GM06990 (cell line): ENCODE measurements around the gene BEND5.
A peak's percentile ranks its signal among the peaks of the same experiment; 100 is the strongest.

ENCODE experiments used
- DNase-seq: peaks from one replicate; pipeline ENCODE4 v3.0.0-alpha.2; 2011; ENCODE audit not compliant: insufficient read length; ENCODE audit errors: extremely low read depth
- H3K27me3 ChIP-seq: replicated peaks from 2 replicates; pipeline ENCODE4 v1.6.0; 2011; ENCODE audit warnings: low read length; ENCODE audit not compliant: control insufficient read depth, insufficient read depth
- H3K36me3 ChIP-seq: 2 replicates; pipeline ENCODE4 v1.5.1; 2011; ENCODE audit warnings: low read length; ENCODE audit not compliant: control insufficient read depth, insufficient read depth
- H3K4me3 ChIP-seq: replicated peaks from 2 replicates; pipeline ENCODE4 v1.5.1; 2011; ENCODE audit warnings: low read depth, mild to moderate bottlenecking, control low read depth, low read length
- TF ChIP-seq, protein P1 (sequence below): IDR thresholded peaks from 2 replicates; pipeline ENCODE4 v1.5.1; 2011; ENCODE audit warnings: low read length, control low read depth, mild to moderate bottlenecking, inconsistent platforms; ENCODE audit not compliant: insufficient read depth, poor library complexity, severe bottlenecking

BEND5 gene

DNA sequence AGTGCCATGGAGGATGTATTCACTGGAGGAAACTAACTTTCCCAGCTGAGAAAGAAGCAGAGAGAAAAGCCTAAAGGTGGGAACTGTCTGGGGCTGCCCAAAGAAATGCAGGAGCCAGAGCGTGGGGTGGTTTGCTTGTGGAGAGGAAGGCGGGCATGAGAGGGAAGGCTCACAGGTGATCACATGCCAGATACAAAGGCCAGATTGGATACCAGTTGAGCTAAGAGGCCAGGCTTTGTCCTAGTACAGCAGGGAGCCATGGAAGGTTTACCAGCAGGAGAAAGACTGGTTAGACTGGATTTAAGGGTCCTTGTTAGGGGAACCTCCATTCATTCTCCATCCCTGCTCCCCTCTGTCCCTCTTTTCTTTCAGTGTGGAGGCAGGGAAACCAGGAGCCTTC lies 66.4 kb downstream of the BEND5 start:
- no peaks in the 10 kb centered on the region; the same call in 1 of the 2 replicates for H3K27me3 ChIP-seq
- H3K36me3 ChIP-seq = no peaks in the 10 kb centered on the region
- H3K4me3 ChIP-seq = no peak overlapping the region
- TF ChIP-seq, protein P1, sequence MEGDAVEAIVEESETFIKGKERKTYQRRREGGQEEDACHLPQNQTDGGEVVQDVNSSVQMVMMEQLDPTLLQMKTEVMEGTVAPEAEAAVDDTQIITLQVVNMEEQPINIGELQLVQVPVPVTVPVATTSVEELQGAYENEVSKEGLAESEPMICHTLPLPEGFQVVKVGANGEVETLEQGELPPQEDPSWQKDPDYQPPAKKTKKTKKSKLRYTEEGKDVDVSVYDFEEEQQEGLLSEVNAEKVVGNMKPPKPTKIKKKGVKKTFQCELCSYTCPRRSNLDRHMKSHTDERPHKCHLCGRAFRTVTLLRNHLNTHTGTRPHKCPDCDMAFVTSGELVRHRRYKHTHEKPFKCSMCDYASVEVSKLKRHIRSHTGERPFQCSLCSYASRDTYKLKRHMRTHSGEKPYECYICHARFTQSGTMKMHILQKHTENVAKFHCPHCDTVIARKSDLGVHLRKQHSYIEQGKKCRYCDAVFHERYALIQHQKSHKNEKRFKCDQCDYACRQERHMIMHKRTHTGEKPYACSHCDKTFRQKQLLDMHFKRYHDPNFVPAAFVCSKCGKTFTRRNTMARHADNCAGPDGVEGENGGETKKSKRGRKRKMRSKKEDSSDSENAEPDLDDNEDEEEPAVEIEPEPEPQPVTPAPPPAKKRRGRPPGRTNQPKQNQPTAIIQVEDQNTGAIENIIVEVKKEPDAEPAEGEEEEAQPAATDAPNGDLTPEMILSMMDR = no peak
- no peak for DNase-seq

DNA sequence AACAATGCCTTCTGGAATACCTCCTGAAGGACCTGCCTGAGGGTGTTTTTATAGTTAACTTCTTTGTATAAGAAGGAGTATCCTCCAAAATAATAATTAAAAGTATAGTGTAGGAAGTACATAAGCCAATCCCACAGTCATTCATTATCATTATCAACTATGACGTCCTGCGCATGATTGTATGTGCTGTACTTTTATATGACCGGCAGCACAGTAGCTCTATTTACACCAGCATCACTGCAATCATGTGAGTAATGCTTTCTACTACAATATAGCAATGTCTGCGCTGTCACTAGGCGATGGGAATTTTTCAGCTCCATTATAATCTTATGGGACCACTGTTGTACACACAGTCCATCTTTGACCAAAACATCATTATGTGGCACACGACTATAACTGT lies 72.0 kb downstream of the BEND5 start:
- Histone ChIP-seq H3K36me3 (no peaks in the 10 kb centered on the region), H3K4me3 (no peak overlapping the region), H3K27me3 (no peaks in the 10 kb centered on the region; the same call in 1 of the 2 replicates)
- no peak for DNase-seq
- TF ChIP-seq, protein P1 = no peak

DNA sequence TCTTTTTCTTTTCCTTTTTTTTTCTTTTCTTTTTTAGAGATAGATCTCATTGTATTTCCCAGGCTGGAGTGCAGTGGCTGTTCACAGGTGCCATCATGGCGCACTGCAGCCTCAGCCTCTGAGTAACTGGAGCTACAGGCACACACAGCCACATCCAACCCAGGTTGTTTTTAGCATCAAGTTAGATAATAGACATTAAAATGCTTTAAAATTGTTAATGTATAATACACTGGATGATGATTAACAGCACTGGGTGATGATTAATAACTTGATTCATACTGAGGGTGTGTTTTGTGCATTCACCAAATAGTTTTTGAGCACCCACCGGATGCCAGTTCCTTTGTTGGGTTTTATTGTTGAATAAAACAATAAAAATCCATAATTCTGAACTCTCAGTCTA lies 75.2 kb downstream of the BEND5 start:
- TF ChIP-seq, protein P1 = no peak
- Histone ChIP-seq H3K27me3 (no peaks in the 10 kb centered on the region; the same call in none of the 2 replicates), H3K4me3 (no peak overlapping the region), H3K36me3 (no peaks in the 10 kb centered on the region)
- DNase-seq = no peak

DNA sequence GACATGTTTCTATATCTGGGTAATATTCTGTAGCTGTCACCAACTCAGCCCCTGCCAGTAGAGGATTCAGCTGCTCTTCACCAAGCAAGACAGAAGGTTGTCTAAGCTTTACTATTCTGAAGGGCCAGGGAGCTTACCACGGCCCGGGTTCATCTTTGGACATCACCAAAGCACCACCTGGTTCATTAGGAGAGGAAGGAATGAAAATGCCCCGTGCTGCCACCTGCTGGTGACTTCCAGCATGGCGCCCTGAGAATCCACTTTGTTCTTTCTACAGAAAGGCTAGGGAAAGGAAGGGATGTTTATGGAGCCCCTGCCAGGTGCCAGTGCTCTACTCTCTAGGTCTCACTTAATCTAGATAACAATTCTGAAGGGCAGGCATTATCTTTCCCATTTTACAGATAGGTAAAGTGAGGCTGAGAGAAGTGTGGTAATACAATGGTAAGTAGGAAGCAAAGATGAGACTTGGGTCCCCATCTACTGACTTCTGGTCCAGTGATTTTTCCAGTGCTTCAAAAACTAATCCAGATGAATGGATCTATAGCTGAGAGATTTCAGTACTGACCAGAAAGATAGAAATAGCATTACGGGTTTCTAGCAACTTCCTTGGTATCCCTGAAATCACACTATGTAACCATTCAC lies 79.5 kb downstream of the BEND5 start:
- H3K27me3 ChIP-seq = no peaks in the 10 kb centered on the region; the same call in none of the 2 replicates
- H3K4me3 ChIP-seq = no peak overlapping the region
- no peaks in the 10 kb centered on the region for H3K36me3 ChIP-seq
- no peak for DNase-seq
- TF ChIP-seq, protein P1 = peak; percentile 92

DNA sequence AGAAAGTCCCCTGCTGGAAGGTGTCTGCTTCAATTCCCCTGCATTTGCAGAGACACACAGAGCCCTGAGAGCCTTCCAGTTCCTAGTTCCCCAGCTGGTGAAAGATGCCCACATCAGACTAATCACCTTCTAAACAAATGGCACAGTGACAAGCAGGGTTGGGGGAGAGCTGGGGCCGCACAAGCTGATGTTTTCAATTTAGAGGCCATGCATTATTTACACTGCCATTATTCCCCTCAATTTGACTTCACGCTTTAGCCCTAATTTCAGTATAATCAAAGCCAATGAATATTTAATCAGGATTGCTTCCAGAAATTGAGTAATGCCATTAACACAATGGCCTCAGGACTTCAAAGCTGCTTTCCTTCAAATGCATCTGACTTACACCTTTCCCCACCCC lies 81.5 kb downstream of the BEND5 start:
- H3K4me3 ChIP-seq = no peak overlapping the region
- no peak for DNase-seq
- TF ChIP-seq, protein P1 = no peak
- H3K36me3 ChIP-seq = no peaks in the 10 kb centered on the region
- H3K27me3 ChIP-seq = no peaks in the 10 kb centered on the region; the same call in none of the 2 replicates

DNA sequence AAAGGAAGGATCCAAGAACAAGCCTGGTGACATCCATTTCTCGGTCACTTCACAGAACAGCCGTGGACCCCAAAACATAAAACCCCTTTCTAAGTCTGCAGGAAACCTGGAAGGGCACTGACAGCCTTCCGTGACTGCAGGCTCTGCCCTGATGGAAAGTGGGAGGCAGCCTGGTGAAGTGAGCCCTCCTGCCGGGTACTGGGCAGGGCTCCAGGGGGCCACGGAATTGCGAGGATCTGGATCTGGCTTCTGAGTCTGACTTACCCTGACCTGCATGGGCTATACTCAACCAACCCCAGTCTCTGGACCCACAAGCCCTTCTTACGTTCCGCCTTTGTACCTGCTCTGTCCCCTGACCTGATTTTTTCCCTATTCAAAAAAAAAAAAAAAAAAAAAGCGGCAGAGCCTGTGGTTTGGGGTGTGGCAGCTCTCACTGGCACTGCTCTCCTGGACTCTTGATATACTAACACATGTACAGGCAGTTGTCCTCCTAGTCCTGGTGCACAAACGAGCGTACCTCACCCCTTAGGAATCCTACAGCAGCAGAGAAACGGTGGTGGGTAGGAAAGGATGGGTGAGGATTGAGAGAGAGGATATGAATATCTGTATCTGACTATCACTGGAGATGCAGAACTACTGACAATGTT lies 82.9 kb downstream of the BEND5 start:
- DNase-seq = no peak
- TF ChIP-seq, protein P1 = no peak
- no peak overlapping the region for H3K4me3 ChIP-seq
- no peaks in the 10 kb centered on the region; the same call in none of the 2 replicates for H3K27me3 ChIP-seq
- no peaks in the 10 kb centered on the region for H3K36me3 ChIP-seq
